ENCODE results near the gene PTPRN2. TPM values are rescaled to one million over a fixed set of nuclear protein-coding genes. Genes with fewer than 3 reads are reported as not detected.
"Not testable (repeated sequence)": the region's sequence is repeated elsewhere in the genome, so short reads cannot be mapped to it uniquely, and the experiment has no call there.

The PTPRN2 gene
- total RNA-seq, 3 donors from 2014 or later: 0.43 to 0.66 (median 0.63) TPM

GRCh38 chr7:157737151-157738065 is 850.2 kb downstream of the PTPRN2 start:
- no peaks in the 10 kb centered on the region for H3K4me1 Mint-ChIP-seq (ENCODE audit: low read depth)
- H3K4me3 Mint-ChIP-seq: no peak overlapping the region
- H3K9me3 Mint-ChIP-seq: no peaks in the 10 kb centered on the region
- H3K36me3 Mint-ChIP-seq (ENCODE audit: insufficient read depth): no peaks in the 10 kb centered on the region
- H3K27me3 Mint-ChIP-seq (ENCODE audit: low read depth): peaks cover 6% of the 10 kb centered on the region
- DNase-seq (no peak), ATAC-seq (no peak)

- DNase-seq: no peak
- no peak overlapping the region for H3K4me3 Mint-ChIP-seq
- no peaks in the 10 kb centered on the region for H3K36me3 Mint-ChIP-seq (ENCODE audit: insufficient read depth)
- ATAC-seq: no peak
- H3K4me1 Mint-ChIP-seq (ENCODE audit: low read depth): no peaks in the 10 kb centered on the region
- H3K9me3 Mint-ChIP-seq: no peaks in the 10 kb centered on the region
- peaks cover 4% of the 10 kb centered on the region for H3K27me3 Mint-ChIP-seq (ENCODE audit: low read depth)
Measured at GRCh38 chr7:157736341-157736740, 851.3 kb downstream of the PTPRN2 start.

- DNase-seq (no peak), ATAC-seq (no peak)
- H3K27me3 Mint-ChIP-seq (ENCODE audit: low read depth): peaks cover 3% of the 10 kb centered on the region
- H3K4me3 Mint-ChIP-seq: no peak overlapping the region
- H3K36me3 Mint-ChIP-seq (ENCODE audit: insufficient read depth): no peaks in the 10 kb centered on the region
- no peaks in the 10 kb centered on the region for H3K4me1 Mint-ChIP-seq (ENCODE audit: low read depth)
- H3K9me3 Mint-ChIP-seq: no peaks in the 10 kb centered on the region
Measured at GRCh38 chr7:157735826-157736225, 851.8 kb downstream of the PTPRN2 start.

- no peaks in the 10 kb centered on the region for H3K36me3 Mint-ChIP-seq (ENCODE audit: insufficient read depth)
- DNase-seq (no peak), ATAC-seq (no peak)
- no peaks in the 10 kb centered on the region for H3K4me1 Mint-ChIP-seq (ENCODE audit: low read depth)
- H3K9me3 Mint-ChIP-seq: no peaks in the 10 kb centered on the region
- H3K4me3 Mint-ChIP-seq: no peak overlapping the region
- H3K27me3 Mint-ChIP-seq (ENCODE audit: low read depth): peaks cover 3% of the 10 kb centered on the region
Measured at GRCh38 chr7:157734676-157735640, 852.7 kb downstream of the PTPRN2 start.

- not testable (repeated sequence) for H3K36me3 Mint-ChIP-seq (ENCODE audit: insufficient read depth); H3K9me3 Mint-ChIP-seq; H3K4me3 Mint-ChIP-seq; ATAC-seq; H3K4me1 Mint-ChIP-seq (ENCODE audit: low read depth); H3K27me3 Mint-ChIP-seq (ENCODE audit: low read depth); DNase-seq
Measured at GRCh38 chr7:157733760-157734395, 853.7 kb downstream of the PTPRN2 start.

- no peak overlapping the region for H3K4me3 Mint-ChIP-seq
- H3K9me3 Mint-ChIP-seq: no peaks in the 10 kb centered on the region
- no peaks in the 10 kb centered on the region for H3K4me1 Mint-ChIP-seq (ENCODE audit: low read depth)
- ATAC-seq (no peak), DNase-seq (no peak)
- no peaks in the 10 kb centered on the region for H3K36me3 Mint-ChIP-seq (ENCODE audit: insufficient read depth)
- H3K27me3 Mint-ChIP-seq (ENCODE audit: low read depth): no peaks in the 10 kb centered on the region
Measured at GRCh38 chr7:157731126-157731525, 856.5 kb downstream of the PTPRN2 start.

- Mint-ChIP-seq H3K36me3 (ENCODE audit: insufficient read depth) (no peaks in the 10 kb centered on the region), H3K4me3 (no peak overlapping the region), H3K9me3 (no peaks in the 10 kb centered on the region)
Measured at GRCh38 chr7:157730614-157731013, 857.0 kb downstream of the PTPRN2 start.

GRCh38 chr7:157729566-157729965 is 858.1 kb downstream of the PTPRN2 start:
- no peaks in the 10 kb centered on the region for H3K36me3 Mint-ChIP-seq (ENCODE audit: insufficient read depth)
- H3K27me3 Mint-ChIP-seq (ENCODE audit: low read depth): no peaks in the 10 kb centered on the region
- H3K9me3 Mint-ChIP-seq: no peaks in the 10 kb centered on the region
- H3K4me1 Mint-ChIP-seq (ENCODE audit: low read depth): no peaks in the 10 kb centered on the region
- ATAC-seq (no peak), DNase-seq (no peak)
- H3K4me3 Mint-ChIP-seq: no peak overlapping the region

More at GRCh38 chr7:157730614-157731013, 857.0 kb downstream of the PTPRN2 start:
- DNase-seq (no peak), ATAC-seq (no peak)
- H3K27me3 Mint-ChIP-seq (ENCODE audit: low read depth): no peaks in the 10 kb centered on the region
- no peaks in the 10 kb centered on the region for H3K4me1 Mint-ChIP-seq (ENCODE audit: low read depth)

GRCh38 chr7:157727964-157728615 is 859.5 kb downstream of the PTPRN2 start:
- Mint-ChIP-seq H3K4me3 (no peak overlapping the region), H3K27me3 (ENCODE audit: low read depth) (peaks cover 11% of the 10 kb centered on the region), H3K36me3 (ENCODE audit: insufficient read depth) (no peaks in the 10 kb centered on the region), H3K4me1 (ENCODE audit: low read depth) (no peaks in the 10 kb centered on the region), H3K9me3 (no peaks in the 10 kb centered on the region)
- ATAC-seq (no peak), DNase-seq (no peak)

- DNase-seq: no peak
- Mint-ChIP-seq H3K27me3 (ENCODE audit: low read depth) (peaks cover 11% of the 10 kb centered on the region), H3K9me3 (no peaks in the 10 kb centered on the region), H3K36me3 (ENCODE audit: insufficient read depth) (no peaks in the 10 kb centered on the region), H3K4me3 (no peak overlapping the region), H3K4me1 (ENCODE audit: low read depth) (no peaks in the 10 kb centered on the region)
- no peak for ATAC-seq
Measured at GRCh38 chr7:157726764-157727163, 860.9 kb downstream of the PTPRN2 start.

- not testable (repeated sequence) for H3K9me3 Mint-ChIP-seq; DNase-seq; ATAC-seq; H3K4me3 Mint-ChIP-seq; H3K4me1 Mint-ChIP-seq (ENCODE audit: low read depth); H3K36me3 Mint-ChIP-seq (ENCODE audit: insufficient read depth)
- peaks cover 11% of the 10 kb centered on the region for H3K27me3 Mint-ChIP-seq (ENCODE audit: low read depth)
Measured at GRCh38 chr7:157725312-157725711, 862.3 kb downstream of the PTPRN2 start.

- Mint-ChIP-seq H3K4me3 (no peak overlapping the region), H3K4me1 (ENCODE audit: low read depth) (no peaks in the 10 kb centered on the region), H3K27me3 (ENCODE audit: low read depth) (peaks cover 11% of the 10 kb centered on the region), H3K9me3 (no peaks in the 10 kb centered on the region), H3K36me3 (ENCODE audit: insufficient read depth) (no peaks in the 10 kb centered on the region)
- no peak for DNase-seq
- no peak for ATAC-seq
Measured at GRCh38 chr7:157723205-157723604, 864.4 kb downstream of the PTPRN2 start.

GRCh38 chr7:157722137-157723060 is 865.2 kb downstream of the PTPRN2 start:
- no peaks in the 10 kb centered on the region for H3K9me3 Mint-ChIP-seq
- DNase-seq: no peak
- H3K36me3 Mint-ChIP-seq (ENCODE audit: insufficient read depth): no peaks in the 10 kb centered on the region
- H3K4me1 Mint-ChIP-seq (ENCODE audit: low read depth): no peaks in the 10 kb centered on the region
- ATAC-seq: no peak
- H3K27me3 Mint-ChIP-seq (ENCODE audit: low read depth): peaks cover 11% of the 10 kb centered on the region
- H3K4me3 Mint-ChIP-seq: no peak overlapping the region

Measured in activated T-cell treated with anti-CD3 and anti-CD28 coated beads, Interleukin-2, amount 50 U/mL, for 4 hours (primary cell).